Endometrial microvascular endothelial cells (primary cell): ENCODE measurements around the gene HMG20B. TPM values are rescaled to one million over a fixed set of nuclear protein-coding genes. Genes with fewer than 3 reads are reported as not detected.
"Not testable (repeated sequence)": the region's sequence is repeated elsewhere in the genome, so short reads cannot be mapped to it uniquely, and the experiment has no call there.

Source experiments
- in situ Hi-C: cut with HindIII; loops from 2 replicates; pipeline ENCODE4 v1.10.0; 2017; ENCODE audit warnings: low sequenced_read_pairs, low pct_unique_long_range_greater_than_20kb; ENCODE audit errors: inconsistent ontology term
- total RNA-seq: library from RNA; depleted of rRNA; stranded (reverse); fragments of >200 nt; gene quantifications from one replicate; pipeline ENCODE4 v1.2.3, GENCODE V29; 2015; ENCODE audit errors: inconsistent ontology term

Gene HMG20B
- total RNA-seq, 1 donor from 2014 or later: 79.4 TPM

DNA sequence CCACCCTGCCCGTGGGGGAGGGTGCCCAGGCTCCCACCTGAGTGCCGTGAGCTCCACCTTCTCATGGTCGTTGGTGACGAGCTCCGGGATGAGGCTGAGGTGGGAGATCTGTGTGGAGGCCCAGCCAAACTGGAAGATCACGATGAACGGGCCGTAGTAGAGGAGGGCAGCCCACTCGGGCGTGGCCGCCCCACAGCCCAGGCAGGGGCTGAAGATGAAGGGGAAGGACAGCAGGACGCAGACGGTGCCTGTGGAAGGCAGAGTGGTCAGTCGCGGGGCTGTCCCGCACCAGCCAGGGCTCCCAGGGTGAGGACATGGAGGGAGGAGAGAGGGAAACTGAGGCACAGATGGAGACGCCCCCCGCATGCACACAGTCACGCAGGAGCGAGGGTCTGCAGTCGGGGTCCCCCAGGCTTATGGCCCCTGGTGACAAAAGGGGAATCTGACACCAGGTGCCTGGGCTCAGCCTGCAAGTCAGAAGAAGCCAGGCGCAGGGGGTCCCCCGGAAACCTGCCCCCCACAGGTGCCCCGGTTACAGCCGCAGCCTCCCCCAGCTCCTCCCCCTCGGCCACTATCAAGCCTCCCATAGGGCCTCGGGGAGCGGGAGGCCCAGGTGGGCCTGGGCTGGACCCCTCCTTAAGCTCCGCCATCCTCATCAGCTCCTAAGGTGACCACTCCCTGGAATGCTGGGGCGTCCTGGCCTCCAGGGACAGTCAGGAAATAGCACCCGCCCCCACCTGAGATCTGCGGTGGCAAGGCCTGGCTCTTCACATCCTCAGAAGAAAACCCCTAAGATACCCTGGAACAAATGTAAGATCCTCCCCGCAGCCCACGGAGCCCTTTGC lies 21.6 kb upstream of the HMG20B start:
- in situ Hi-C loops: no loop called here

DNA sequence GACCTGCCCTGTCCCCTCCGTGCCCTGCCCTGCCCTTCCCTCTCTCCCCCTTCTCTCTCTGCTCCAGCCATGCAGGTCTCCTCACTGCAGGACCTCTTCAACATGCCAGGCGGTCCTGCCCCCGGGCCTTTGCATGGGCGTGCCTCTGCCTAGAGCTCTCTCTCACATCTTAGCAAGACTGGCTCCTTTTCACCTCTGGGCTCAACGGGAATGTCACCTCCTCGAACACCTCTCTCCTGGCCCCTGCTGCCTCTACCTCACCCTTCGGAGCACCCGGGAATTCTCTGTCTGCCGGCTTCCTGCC lies 21.0 kb upstream of the HMG20B start:
- in situ Hi-C loops: no loop called here

DNA sequence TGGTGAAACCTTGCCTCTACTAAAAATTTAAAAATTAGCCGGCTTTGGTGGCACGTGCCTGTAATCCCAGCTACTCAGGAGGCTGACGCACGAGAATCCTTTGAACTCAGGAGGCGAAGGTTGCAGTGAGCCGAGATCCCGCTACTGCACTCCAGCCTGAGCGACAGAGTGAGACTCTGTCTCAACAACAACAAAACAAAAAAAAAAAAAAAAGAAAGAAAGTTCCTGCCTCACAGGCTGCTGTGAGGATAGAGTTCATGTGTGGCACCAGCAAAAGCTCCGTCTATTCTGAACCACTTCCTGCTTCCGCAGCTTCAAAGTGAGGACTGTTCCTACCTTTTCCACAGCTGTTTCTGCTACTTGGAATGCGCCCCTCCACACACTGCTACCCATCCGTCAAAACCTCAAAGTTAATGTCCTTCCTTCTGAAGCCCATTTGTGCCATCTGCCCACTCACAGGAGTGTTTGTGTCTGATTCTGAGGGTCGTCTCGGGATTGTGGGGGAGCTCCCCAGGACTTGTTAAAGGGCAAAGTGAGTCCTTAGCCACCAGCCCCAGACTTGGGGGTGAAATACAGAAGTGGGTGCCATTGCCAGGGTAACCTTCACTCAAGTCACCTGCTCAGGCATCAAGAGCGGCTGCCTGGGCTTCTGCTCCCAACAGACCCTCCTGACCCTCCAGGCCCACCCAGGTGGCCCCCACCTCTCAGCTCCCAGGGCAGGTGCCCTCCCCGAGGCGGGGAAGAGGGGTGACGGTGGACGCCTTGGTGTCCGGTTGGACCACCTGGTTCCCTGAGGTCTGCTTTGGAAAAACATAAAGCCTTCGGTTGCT lies 18.3 kb upstream of the HMG20B start:
- in situ Hi-C loops: no loop called here

DNA sequence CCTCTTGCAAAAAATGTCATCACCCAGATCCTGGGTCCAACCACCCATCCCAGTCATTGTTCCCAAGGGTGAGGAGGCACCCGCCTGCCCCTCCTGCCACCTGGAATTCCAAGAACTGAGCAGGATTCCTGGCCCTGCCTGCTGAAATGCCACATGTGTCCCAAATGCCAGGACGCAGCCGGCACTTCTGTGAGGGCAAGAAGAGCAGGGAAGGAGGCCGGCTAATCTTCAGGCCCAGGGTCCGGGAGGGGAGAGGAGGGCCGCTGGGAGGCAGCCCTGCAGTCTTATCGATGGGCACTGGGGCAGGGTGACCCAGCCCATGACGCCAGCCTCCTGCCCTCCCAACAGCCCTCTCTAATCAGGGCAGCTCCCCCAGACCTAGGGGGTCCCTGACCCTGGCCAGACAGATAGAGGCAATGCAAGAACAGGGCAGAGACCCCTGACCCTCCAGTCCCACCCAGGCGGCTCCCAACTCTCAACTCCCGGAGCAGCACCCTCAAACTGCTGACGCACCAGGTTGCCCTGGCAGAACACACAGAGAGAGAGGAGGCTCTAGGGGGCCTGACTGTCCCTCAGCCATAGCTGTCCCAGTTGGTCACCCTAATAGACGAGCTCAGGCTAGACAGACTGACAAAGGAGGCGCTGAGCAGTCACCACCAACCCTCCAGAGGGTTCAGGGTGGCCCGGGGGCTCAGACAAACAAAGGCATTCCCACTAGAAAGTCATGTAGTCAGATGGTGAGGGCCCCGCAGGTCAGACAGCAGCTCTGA lies 16.9 kb upstream of the HMG20B start:
- in situ Hi-C loops: no loop called here

DNA sequence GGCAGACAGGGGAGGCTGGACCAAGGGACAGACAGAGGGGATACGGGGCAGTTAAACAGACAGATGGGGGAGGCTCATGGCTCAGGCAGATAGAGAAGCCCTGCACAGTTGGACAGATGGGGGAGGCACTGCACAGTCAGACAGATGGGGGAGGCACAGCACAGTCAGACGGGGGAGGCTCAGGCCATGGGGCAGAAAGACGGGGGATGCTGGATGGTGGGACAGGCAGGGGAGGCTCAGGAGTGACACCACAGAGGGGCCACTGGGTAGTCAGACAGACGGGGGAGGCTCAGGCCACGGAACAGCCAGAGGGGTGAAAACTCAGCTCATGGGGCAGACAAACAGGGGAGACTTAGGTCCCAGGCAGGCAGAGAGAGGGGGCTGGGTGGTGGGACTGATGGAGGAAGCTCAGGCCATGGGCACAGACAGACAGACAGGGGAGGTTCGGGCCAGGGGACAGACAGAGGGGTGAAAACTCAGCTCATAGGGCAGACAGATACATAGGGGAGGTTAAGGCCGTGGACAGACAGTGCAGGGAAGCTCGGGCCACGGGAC lies 16.2 kb upstream of the HMG20B start:
- in situ Hi-C loops: no loop called here

DNA sequence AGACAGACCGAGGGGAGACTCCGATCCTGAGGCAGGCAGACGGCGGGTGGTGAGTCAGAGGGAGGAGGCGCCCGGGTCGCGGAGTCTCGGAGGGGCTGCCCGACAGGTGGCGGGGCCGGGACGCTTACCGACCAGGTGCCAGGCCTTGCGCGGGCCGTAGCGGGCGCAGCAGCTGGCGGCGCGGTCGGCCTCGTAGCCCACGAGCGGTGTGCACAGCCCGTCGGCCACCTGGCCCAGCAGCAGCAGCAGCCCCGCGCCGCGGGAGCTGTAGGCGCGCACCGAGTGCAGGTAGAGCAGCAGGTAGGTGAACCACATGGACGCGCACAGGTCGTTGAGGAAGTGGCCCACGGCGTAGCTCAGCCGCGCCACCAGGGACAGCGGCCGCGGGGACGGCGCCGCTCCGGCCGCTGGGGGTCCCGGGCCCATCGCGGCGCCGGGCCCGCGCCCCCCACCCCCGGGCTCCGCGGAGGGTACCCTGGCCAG lies 15.7 kb upstream of the HMG20B start:
- in situ Hi-C loops: no loop called here

DNA sequence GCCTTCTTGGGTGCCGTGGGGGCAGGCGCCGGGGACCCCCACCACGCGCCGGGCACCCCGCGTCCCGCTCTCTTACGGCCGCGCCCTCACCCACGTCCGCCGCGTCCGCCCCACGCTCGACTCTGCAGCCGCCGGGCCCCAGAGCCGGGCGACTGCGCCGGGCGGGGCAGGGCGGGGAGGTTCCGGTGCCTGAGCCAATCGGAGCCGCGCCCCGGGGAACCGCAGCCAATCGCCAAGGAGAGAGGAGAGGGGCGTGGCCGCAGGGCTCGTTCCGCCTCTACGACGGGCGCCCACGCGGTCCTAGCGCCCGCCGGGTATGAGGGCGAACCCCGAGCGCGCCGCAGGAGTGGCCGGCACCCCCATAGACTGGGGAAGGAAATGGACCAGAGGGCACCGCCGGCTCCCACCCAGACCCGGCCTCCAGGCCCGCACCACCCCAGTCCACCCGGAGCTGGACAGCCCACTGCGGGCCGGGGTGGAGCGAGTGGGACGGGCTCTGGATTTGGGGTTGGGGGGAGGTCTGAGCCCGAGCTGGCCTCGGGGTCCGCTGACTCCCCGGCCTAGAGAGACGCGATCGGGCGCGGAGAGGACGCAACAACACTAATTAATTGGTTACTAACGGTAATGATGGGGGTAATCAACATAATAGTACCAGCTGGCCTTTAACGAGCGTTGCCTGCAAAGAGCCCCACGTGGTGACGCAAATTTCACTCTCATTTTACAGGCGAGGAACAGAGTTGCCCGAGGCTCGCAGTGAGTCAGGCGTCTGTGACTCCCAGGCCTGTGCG lies 15.1 kb upstream of the HMG20B start, which contains the start of gene MFSD12:
Gene MFSD12 (minus strand): TSS at position 126 of the 788 bp plus-strand sequence. CDS start 183 bp downstream, outside the sequence.
- in situ Hi-C loops: no loop called here

DNA sequence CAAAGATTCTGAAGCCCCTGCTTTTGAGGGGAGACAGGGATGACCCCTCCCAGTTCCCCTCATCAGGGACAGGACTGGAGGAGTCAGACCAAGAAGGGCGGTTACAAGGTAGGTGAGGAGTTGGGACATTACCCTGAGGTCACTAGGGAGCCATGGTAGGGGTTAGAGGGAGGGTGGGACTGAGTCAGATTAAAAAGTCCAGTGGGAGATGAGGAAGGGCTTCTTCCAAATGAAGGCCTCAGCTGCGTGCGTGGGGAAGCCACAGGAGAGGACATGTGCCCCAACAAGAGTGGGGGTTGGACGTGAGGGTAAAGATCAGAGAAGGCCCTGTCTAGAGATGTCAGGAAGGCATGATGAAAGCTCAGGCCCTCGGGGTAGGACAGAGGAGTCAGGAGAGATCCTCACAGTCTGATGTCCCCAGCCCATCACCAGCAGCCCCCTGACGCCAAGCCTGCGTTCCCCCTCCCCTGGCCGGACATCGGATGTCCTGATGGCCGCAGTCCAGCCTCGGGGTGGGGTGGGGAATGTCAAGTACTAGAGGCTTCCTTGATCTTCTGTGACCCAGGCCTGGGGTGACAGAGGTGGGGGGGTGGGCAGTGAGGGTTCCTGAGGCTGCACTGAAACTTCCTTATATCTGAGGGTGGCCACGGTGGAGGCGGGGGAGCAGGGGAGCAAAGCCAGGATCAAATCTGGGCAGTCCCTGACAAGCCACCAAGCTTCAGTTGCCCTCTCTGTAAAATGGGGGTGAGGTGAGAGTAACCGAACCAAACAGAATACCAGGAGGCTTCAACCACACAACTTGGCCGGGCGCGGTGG lies 8.8 kb upstream of the HMG20B start:
- in situ Hi-C loops: no loop called here

DNA sequence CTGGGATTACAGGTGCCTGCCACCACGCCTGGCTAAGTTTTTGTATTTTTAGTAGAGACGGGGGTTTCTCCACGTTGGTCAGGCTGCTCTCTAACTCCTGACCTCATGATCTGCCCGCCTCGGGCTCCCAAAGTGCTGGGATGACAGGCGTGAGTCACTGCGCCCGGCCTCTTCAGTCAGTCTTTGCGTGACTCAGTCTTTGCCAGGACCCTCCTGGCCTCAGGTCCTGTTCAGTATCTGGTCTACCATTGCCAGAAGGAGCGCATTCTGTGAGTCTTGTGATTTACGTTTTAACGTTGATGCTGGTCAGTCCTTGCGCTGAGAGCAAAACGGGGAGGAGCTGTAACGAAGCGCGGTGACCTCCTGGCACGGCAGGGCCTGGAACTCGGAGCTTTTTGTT lies 7.6 kb upstream of the HMG20B start:
- in situ Hi-C loops: no loop called here

DNA sequence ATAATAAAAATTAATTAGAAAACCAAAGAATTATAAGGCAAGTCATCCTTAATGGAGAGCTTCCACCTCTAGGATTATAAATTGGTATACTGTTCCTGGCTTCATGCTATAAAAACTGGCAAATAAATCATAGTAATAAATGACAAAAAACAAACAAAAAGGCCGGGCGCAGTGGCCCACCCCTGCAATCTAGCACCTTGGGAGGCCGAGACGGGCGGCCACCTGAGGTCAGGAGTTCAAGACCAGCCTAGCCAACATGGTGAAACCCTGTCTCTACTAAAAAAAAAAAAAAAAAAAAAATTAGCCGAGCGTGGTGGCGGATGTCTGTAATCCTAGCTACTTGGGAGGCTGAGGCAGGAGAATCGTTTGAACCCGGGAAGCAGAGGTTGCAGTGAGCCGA lies 2.7 kb upstream of the HMG20B start:
- in situ Hi-C loops: not testable (repeated sequence)

DNA sequence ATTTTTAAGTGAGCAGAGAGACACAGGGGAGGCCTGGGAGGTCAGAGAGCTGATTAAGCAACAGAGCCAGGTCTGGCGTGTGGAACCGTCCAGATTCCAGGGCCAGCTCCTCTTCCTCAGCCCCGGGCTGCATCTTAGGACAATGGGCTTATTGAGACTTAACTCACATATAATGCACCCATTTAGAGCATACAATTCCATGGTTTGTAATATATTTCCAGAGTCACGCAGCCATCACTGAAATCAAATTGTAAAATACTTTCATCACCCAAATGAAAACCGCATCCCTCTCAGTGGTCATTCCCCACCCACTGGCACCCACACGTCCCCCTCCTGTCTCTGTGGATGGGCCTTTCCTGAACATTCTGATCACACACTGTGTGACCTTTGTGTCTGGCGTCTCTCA lies 2.1 kb upstream of the HMG20B start:
- in situ Hi-C loops: no loop called here

DNA sequence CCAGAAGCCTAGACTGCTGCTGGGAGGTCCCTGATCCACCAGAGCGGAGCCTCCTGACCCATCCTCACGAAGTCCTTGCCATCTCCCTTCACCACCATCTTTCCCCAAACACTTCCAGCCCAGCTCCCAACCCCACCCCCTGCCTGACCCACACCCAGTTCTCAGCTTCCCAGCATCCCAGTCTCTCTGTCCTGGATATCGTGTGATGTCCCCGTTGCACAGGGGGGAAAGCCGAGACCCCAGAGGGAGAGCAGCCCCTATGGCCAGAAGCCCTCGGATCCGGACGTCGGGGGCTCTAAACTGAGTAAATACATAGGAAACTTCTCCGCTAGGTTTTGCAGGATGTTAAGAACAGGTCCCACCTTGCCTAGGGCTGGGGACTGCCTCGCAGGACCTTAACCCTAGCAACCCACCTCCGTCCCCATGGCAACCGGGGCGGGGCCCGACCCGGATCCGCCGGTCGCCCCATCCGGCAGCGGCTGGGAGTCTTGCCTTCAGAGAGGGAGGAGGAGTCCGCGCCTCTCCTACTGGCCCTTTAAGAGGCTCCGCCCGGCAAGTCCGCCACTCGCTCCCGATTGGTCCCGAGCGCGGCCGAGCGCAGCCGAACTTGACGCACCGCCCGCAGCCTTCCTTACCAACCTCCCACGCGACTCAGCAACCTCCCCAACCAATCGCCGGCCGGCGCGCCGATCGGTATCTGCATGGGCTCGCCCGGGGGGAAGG lies 451 bp upstream of the HMG20B start:
- in situ Hi-C loops: no loop called here

DNA sequence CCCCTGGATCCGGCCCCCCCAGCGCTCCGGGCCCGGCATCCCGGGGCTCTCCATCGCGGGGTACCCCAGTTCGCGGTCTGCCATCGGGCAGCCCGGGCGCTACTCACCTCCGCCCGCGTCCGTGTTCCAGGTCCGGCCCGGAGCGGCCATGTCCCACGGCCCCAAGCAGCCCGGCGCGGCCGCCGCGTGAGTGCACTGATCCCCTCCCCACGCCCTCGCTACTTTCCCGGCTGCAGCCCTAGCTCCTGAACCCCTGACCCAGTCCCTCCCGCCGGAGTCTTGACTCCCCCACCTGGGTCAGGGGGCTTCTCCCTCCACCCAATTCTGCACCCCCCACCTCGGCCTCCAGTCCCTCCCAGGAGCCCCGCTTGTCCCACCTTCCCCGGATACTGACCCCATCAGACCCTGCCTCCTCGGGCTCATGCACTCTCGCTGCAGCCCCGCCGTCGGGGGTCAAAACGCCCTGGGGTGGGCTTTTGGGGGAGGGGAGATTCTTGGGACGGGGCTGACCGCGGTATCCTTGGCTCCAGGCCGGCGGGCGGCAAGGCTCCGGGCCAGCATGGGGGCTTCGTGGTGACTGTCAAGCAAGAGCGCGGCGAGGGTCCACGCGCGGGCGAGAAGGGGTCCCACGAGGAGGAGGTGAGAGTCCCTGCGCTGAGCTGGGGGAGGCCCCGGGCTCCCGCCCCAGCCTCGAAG lies 566 bp downstream of the HMG20B start:
- in situ Hi-C loops: no loop called here

DNA sequence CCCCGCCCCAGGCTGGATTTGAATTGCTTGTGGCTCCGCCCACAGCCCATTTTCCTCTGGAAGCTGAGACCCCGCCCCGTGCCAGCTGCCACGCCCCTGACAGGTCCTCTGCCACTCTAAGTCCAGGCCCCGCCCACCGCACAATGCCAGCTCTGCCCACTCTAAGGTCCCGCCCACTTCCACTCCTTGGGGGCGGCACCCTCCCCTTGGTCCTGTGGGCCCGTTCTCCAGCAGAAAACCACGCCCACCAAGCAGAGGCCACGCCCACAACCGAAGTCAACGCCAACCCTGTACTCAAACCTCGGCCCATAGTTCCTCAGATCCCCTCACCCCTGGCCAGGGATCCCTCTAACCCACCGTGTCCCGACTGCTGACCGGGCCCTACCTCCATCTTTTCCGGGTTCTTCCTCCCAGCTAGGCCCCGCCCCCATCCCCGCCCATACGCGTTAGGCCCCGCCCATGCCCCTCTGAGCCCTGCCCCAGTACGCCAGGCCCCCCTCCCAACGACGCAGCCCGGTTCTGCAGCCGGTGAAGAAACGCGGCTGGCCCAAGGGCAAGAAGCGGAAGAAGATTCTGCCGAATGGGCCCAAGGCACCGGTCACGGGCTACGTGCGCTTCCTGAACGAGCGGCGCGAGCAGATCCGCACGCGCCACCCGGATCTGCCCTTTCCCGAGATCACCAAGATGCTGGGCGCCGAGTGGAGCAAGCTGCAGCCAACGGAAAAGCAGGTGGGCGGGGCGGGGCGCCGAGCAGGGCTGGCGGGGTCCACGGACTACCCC lies 1.3 kb downstream of the HMG20B start:
- in situ Hi-C loops: no loop called here

DNA sequence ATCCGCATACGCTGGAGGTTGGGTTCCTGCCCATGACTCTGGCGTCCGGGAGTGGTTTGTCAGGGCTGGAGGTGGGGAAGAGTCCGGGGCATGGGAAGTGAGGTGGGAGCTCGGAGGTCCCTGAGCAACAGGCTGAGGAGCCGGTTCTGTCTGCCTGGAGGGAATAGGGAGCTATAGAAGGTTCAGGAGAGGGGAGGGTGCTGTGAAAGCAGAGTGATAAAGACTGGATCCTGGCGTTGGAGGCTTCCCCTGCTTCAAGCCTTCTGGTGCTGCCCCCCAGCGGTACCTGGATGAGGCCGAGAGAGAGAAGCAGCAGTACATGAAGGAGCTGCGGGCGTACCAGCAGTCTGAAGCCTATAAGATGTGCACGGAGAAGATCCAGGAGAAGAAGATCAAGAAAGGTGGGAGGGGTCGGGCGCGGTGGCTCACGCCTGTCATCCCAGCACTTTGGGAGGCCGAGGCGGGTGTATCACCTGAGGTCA lies 2.6 kb downstream of the HMG20B start:
- in situ Hi-C loops: no loop called here
